Astrocyte of the cerebellum (primary cell): ENCODE data around the gene NEU2.
"Not testable (repeated sequence)": the region's sequence is repeated elsewhere in the genome, so short reads cannot be mapped to it uniquely, and the experiment has no call there.

Experiments
- DNase-seq: peaks from one replicate; pipeline ENCODE4 v3.0.0-alpha.2; 2011; ENCODE audit warnings: low read depth
- H3K4me3 ChIP-seq: 2 replicates; pipeline ENCODE4 v1.5.1; 2011; ENCODE audit warnings: mild to moderate bottlenecking, low read depth, low read length, moderate library complexity
- in situ Hi-C: cut with HindIII; loops from 2 replicates; pipeline ENCODE4 v1.10.0; 2017; ENCODE audit warnings: low sequenced_read_pairs
- TF ChIP-seq, protein P1 (sequence below): IDR thresholded peaks from 2 replicates; pipeline ENCODE4 v1.5.1; 2012; ENCODE audit warnings: low read length, low read depth, moderate library complexity, mild to moderate bottlenecking; ENCODE audit errors: missing control alignments

The NEU2 gene

DNA sequence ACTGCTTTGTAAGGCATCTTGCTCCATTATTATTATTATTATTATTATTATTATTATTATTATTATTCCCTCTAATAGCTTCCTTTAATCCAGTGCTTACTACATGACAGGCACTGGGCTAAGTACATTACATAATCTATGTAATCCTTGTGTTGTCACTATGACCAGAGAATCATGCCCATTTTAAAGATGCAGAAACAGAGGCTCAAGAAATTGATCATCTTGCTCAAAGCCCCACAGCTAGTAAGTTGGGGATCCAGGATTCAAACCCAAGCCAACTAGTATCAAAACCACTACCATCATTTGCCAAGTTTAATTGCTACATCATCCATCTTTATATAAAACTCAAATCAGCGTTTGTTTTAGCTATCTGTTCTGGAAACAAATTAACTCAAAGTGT, 18.8 kb upstream of the NEU2 start:
- in situ Hi-C loops, result no loop called here
- TF ChIP-seq, protein P1, sequence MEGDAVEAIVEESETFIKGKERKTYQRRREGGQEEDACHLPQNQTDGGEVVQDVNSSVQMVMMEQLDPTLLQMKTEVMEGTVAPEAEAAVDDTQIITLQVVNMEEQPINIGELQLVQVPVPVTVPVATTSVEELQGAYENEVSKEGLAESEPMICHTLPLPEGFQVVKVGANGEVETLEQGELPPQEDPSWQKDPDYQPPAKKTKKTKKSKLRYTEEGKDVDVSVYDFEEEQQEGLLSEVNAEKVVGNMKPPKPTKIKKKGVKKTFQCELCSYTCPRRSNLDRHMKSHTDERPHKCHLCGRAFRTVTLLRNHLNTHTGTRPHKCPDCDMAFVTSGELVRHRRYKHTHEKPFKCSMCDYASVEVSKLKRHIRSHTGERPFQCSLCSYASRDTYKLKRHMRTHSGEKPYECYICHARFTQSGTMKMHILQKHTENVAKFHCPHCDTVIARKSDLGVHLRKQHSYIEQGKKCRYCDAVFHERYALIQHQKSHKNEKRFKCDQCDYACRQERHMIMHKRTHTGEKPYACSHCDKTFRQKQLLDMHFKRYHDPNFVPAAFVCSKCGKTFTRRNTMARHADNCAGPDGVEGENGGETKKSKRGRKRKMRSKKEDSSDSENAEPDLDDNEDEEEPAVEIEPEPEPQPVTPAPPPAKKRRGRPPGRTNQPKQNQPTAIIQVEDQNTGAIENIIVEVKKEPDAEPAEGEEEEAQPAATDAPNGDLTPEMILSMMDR, result no peak
- H3K4me3 ChIP-seq, result no peak overlapping the region
- no peak for DNase-seq

DNA sequence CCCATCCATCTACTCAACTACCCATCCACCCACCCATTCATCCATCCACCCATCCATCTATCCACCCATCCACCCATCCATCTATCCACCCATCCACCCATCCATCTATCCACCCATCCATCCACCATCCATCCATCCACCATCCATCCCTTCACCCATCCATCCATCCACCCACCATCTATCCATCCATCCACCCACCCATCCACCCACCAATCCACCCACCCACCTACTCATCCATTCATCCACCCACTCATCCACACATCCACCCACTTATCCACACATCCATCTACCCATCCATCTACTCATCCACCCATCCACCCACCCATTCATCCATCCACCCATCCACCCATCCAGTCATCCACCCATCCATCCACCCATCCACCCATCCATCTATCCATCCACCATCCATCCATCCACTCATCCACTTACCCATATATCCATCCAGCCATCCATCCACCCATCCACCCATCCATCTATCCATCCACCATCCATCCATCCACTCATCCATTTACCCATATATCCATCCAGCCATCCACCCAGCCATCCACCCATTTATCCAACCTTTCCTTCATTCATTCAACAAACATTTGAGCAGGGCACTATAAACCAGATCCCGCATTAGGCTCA, 17.3 kb upstream of the NEU2 start:
- no peak for DNase-seq
- TF ChIP-seq, protein P1, result no peak
- in situ Hi-C loops, result no loop called here
- H3K4me3 ChIP-seq, result no peak overlapping the region

DNA sequence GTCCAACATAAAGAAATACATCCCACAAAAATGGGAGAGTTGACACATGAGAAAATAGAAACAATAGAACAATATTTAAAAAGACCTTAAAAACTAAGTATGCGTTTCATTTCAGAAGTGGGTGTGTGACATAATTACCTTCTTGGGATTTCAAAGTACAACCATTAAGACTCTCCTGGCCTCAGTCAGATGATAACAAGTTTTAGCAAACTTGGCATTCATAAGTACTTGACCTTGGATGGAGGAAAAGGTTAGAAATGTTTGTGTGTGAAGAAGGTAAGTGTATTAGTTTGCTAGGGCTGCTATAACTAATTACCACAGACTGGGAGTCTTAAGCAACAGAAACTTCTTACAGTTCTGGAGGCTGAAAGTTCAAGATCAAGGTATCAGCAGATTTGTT, 14.5 kb upstream of the NEU2 start:
- no peak overlapping the region for H3K4me3 ChIP-seq
- in situ Hi-C loops, result no loop called here
- no peak for DNase-seq
- TF ChIP-seq, protein P1, result no peak

DNA sequence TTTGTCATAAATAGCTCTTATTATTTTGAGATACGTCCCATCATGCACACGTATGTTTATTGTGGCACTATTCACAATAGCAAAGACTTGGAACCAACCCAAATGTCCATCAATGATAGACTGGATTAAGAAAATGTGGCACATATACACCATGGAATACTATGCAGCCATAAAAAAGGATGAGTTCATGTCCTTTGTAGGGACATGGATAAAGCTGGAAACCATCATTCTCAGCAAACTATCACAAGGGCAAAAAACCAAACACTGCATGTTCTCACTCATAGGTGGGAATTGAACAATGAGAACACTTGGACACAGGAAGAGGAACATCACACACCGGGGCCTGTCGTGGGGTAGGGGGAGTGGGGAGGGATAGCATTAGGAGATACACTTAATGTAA, 12.9 kb upstream of the NEU2 start:
- DNase-seq, in situ Hi-C loops, H3K4me3 ChIP-seq: not testable (repeated sequence)

DNA sequence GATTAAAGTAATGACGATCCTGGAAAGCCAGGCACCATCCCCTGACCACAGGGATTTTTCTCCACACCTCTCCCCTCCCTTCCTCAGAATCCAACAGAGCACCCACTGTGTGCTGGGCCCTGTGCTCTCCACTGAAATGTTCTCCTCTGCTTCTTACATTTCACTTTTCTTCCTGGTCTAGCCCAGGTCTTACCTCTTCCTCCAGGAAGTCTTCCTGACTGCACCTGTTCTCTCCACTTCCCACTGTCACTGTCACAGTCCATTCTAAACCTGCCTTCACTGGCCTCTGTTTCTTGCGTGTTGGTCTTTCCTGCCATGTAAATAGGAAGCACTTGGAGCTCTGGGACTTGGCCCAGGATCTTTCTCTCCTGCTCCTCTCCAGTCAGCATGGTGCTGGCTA, 12.0 kb upstream of the NEU2 start:
- DNase-seq, result no peak
- H3K4me3 ChIP-seq, result no peak overlapping the region
- in situ Hi-C loops, result no loop called here
- TF ChIP-seq, protein P1, result no peak

DNA sequence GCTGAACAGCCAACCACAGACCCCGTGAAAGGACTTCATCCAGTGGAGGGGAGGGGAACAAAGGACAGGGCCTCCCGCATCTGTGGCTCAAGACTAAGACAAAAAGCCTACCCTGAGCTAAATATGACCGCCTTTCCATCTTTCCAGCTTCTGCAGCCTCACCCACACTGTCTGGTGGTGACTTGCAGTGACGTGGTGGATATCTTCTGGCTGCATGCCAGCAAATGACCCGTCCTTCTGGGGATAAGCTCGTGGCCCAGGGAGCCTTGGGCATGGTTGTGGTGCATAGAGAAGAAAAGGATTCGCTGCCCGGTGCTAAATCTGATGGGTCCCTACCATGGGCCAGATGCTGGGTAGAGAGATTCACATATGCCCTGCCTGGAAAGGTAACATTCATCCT, 10.7 kb upstream of the NEU2 start:
- DNase-seq, result no peak
- TF ChIP-seq, protein P1, result no peak
- in situ Hi-C loops, result no loop called here

DNA sequence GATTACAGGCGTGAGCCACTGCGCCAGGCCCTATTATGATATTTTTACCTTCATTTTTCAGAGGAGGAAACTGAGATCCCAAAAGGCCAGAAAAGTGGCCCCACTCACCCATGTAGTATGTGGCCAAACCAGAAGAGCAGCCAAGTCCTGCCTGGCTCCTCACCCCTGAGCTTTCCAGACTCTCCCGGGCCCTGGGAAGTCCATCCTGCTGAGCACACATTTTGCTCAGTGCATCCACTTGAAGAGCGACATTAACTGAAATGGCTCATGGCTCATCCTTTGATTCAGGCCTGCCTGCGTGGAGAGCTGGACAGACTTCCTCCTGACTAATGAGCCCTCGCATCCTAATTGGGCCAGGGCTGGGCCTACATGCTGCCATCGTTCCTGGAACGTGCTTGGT, 9.9 kb upstream of the NEU2 start:
- TF ChIP-seq, protein P1, result no peak
- H3K4me3 ChIP-seq, result no peak overlapping the region
- DNase-seq, result no peak
- in situ Hi-C loops, result no loop called here

More for the DNA sequence above, 10.7 kb upstream of the NEU2 start:
- no peak overlapping the region for H3K4me3 ChIP-seq
